ENCODE measurements around the gene ZNF441. TPM values are rescaled to one million over a fixed set of nuclear protein-coding genes. Genes with fewer than 3 reads are reported as not detected.
A peak's percentile ranks its signal among the peaks of the same experiment; 100 is the strongest.
"Not testable (repeated sequence)": the region's sequence is repeated elsewhere in the genome, so short reads cannot be mapped to it uniquely, and the experiment has no call there.

The ZNF441 gene
- total RNA-seq, 5 donors from 2014 or later (not counting 1 experiment from before 2014, with no cell fraction given): 4.8 to 18.4 (median 16.0) TPM

DNA sequence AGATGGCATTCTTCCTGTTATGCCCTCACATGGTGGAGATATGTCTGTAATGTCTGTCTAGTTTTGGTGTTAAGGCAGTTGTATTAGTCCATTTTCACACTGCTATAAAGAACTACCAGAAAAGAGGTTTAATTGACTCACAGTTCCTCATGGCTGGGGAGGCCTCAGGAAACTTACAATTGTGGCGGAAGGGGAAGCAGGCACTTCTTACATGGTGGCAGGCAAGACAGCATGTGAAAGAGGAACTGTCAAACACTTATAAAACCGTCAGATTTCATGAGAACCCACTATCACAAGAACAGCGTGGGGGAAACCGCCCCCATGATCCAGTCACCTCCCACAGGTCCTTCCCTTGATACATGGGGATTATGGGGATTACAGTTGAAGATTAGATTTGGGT is 3.2 kb downstream of the ZNF441 start:
- Histone ChIP-seq H3K9me3 (peaks cover 7% of the 10 kb centered on the region), H3K36me3 (ENCODE audit: control insufficient read depth in 2 of 2, extremely low read depth in 1 of 2, insufficient read depth in 1 of 2, low read length in 1 of 2) (no peaks in the 10 kb centered on the region), H3K4me1 (ENCODE audit: control insufficient read depth in 1 of 2, extremely low read depth in 1 of 2, insufficient read depth in 2 of 2, low read length in 2 of 2) (peaks cover 4 to 19% of the 10 kb centered on the region in 2 experiments), H3K27ac (ENCODE audit: low read length) (no peak overlapping the region), H3K27me3 (replicated peaks in 1 of 2; ENCODE audit: control insufficient read depth in 2 of 2, extremely low read depth in 1 of 2, insufficient read depth in 2 of 2, low read length in 1 of 2) (no peaks in the 10 kb centered on the region), H3K4me3 (ENCODE audit: control insufficient read depth in 1 of 2, extremely low read depth in 1 of 2, low read length in 1 of 2) (no peak overlapping the region)
- no peak for ATAC-seq (replicated peaks in 1 of 4)
- Mint-ChIP-seq H3K4me3 (no peak overlapping the region), H3K9me3 (peaks cover 18 to 46% (median 38%) of the 10 kb centered on the region in 3 donors), H3K4me1 (peaks cover 21 to 28% (median 25%) of the 10 kb centered on the region in 3 donors), H3K27me3 (peaks cover 0 to 1% of the 10 kb centered on the region in 2 donors), H3K36me3 (peaks cover 48% of the 10 kb centered on the region), H3K27ac (no peak overlapping the region)
- POLR2A ChIA-PET: no interaction called here
- 100% methylated on average over 1 of the region's 4 CpGs for WGBS (ENCODE audit: insufficient coverage)
- CTCF ChIA-PET: no interaction called here
- DNase-seq: no peak

DNA sequence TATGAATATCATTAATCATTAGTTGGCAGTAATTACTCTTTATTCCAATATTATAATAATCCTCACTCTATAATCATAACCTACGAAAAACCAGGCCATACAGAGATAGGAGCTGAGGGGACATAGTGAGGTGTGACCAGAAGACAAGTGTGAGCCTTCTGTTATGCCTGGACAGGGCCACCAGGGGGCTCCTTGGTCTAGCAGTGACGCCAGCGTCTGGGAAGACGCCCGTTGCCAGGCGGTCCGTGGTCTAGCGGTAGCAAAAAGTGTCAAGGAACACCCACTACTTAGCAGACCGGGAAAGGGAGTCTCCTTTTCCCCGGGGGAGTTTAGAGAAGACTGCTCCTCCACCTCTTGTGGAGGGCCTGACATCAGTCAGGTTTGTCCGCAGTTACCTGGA is 4.7 kb downstream of the ZNF441 start:
- H3K27me3 Mint-ChIP-seq; H3K4me3 ChIP-seq (ENCODE audit: control insufficient read depth in 1 of 2, extremely low read depth in 1 of 2, low read length in 1 of 2); H3K9me3 ChIP-seq; POLR2A ChIA-PET; DNase-seq; H3K36me3 ChIP-seq (ENCODE audit: control insufficient read depth in 2 of 2, extremely low read depth in 1 of 2, insufficient read depth in 1 of 2, low read length in 1 of 2); H3K27ac Mint-ChIP-seq; H3K4me3 Mint-ChIP-seq; ATAC-seq (replicated peaks in 1 of 4); CTCF ChIA-PET; H3K27ac ChIP-seq (ENCODE audit: low read length); H3K27me3 ChIP-seq (replicated peaks in 1 of 2; ENCODE audit: control insufficient read depth in 2 of 2, extremely low read depth in 1 of 2, insufficient read depth in 2 of 2, low read length in 1 of 2): not testable (repeated sequence)
- peaks cover 20 to 27% (median 22%) of the 10 kb centered on the region in 3 donors for H3K4me1 Mint-ChIP-seq
- peaks cover 4 to 14% of the 10 kb centered on the region in 2 experiments for H3K4me1 ChIP-seq (ENCODE audit: control insufficient read depth in 1 of 2, extremely low read depth in 1 of 2, insufficient read depth in 2 of 2, low read length in 2 of 2)
- peaks cover 57% of the 10 kb centered on the region for H3K36me3 Mint-ChIP-seq
- H3K9me3 Mint-ChIP-seq: peaks cover 18 to 54% (median 46%) of the 10 kb centered on the region in 3 donors
- 100% methylated on average over 4 of the region's 11 CpGs for WGBS (ENCODE audit: insufficient coverage)

DNA sequence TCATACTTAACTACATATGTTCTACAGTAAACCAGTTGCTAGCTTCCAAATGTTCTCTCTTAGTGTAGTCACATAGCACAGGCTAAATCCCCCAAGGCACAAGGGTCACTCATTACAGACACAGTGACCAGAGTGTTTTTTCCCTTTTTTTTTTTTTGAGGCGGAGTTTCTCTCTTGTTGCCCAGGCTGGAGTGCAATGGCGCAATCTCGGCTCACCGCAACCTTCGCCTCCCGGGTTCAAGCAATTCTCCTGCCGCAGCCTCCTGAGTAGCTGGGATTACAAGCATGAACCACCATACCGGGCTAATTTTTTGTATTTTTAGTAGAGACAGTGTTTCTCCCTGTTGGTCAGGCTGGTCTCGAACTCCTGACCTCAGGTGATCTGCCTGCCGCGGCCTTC is 9.9 kb downstream of the ZNF441 start:
- 100% methylated on average over 5 of the region's 11 CpGs for WGBS (ENCODE audit: insufficient coverage)
- H3K27me3 Mint-ChIP-seq; H3K4me1 ChIP-seq (ENCODE audit: control insufficient read depth in 1 of 2, extremely low read depth in 1 of 2, insufficient read depth in 2 of 2, low read length in 2 of 2); CTCF ChIA-PET; H3K27me3 ChIP-seq (replicated peaks in 1 of 2; ENCODE audit: control insufficient read depth in 2 of 2, extremely low read depth in 1 of 2, insufficient read depth in 2 of 2, low read length in 1 of 2); H3K4me3 Mint-ChIP-seq; POLR2A ChIA-PET; H3K27ac Mint-ChIP-seq; DNase-seq; H3K4me1 Mint-ChIP-seq; ATAC-seq (replicated peaks in 1 of 4); H3K27ac ChIP-seq (ENCODE audit: low read length); H3K4me3 ChIP-seq (ENCODE audit: control insufficient read depth in 1 of 2, extremely low read depth in 1 of 2, low read length in 1 of 2): not testable (repeated sequence)
- H3K36me3 Mint-ChIP-seq: peaks cover 84% of the 10 kb centered on the region
- Histone ChIP-seq H3K36me3 (ENCODE audit: control insufficient read depth in 2 of 2, extremely low read depth in 1 of 2, insufficient read depth in 1 of 2, low read length in 1 of 2) (peaks cover 13 to 43% of the 10 kb centered on the region in 2 donors), H3K9me3 (peaks cover 29% of the 10 kb centered on the region)
- H3K9me3 Mint-ChIP-seq: peaks cover 9 to 62% (median 60%) of the 10 kb centered on the region in 3 donors

DNA sequence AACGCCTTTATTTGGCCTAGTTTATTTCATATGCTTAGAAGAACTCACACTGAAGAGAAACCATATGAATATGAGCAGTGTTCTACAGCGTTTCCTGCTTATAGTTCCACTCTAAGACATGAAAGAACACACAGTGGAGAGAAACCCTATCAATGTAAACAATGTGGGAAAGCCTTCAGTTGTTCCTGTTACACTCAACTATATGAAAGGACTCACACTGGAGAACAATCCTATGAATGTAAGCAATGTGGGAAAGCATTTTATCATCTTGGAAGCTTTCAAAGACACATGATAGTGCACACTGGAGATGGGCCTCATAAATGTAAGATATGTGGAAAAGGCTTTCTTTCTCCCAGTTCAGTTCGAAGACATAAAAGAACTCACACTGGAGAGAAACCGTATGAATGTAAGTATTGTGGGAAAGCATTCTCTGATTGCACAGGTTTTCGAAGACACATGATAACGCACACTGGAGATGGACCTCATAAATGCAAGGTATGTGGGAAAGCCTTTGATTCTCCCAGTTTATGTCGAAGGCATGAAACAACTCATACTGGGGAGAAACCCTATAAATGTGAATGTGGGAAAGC is 13.7 kb downstream of the ZNF441 start:
- Histone ChIP-seq H3K9me3 (peaks cover 26% of the 10 kb centered on the region), H3K4me1 (ENCODE audit: control insufficient read depth in 1 of 2, extremely low read depth in 1 of 2, insufficient read depth in 2 of 2, low read length in 2 of 2) (no peaks in the 10 kb centered on the region), H3K27me3 (replicated peaks in 1 of 2; ENCODE audit: control insufficient read depth in 2 of 2, extremely low read depth in 1 of 2, insufficient read depth in 2 of 2, low read length in 1 of 2) (no peaks in the 10 kb centered on the region), H3K4me3 (ENCODE audit: control insufficient read depth in 1 of 2, extremely low read depth in 1 of 2, low read length in 1 of 2) (peak overlapping the region in 1 of 2 donors; percentile 12), H3K36me3 (ENCODE audit: control insufficient read depth in 2 of 2, extremely low read depth in 1 of 2, insufficient read depth in 1 of 2, low read length in 1 of 2) (peaks cover 13 to 43% of the 10 kb centered on the region in 2 donors), H3K27ac (ENCODE audit: low read length) (no peak overlapping the region)
- no CpG with 5 or more reads among the region's 7 CpGs for WGBS (ENCODE audit: insufficient coverage)
- H3K4me3 Mint-ChIP-seq: peak overlapping the region in 1 of 3 donors; percentile 9
- H3K27ac Mint-ChIP-seq: no peak overlapping the region
- ChIA-PET CTCF (no interaction called here), POLR2A (no interaction called here)
- DNase-seq (no peak), ATAC-seq (replicated peaks in 1 of 4) (no peak)
- H3K4me1 Mint-ChIP-seq: no peaks in the 10 kb centered on the region
- H3K27me3 Mint-ChIP-seq: no peaks in the 10 kb centered on the region
- H3K9me3 Mint-ChIP-seq: peaks cover 13 to 54% (median 51%) of the 10 kb centered on the region in 3 donors
- peaks cover 79% of the 10 kb centered on the region for H3K36me3 Mint-ChIP-seq

DNA sequence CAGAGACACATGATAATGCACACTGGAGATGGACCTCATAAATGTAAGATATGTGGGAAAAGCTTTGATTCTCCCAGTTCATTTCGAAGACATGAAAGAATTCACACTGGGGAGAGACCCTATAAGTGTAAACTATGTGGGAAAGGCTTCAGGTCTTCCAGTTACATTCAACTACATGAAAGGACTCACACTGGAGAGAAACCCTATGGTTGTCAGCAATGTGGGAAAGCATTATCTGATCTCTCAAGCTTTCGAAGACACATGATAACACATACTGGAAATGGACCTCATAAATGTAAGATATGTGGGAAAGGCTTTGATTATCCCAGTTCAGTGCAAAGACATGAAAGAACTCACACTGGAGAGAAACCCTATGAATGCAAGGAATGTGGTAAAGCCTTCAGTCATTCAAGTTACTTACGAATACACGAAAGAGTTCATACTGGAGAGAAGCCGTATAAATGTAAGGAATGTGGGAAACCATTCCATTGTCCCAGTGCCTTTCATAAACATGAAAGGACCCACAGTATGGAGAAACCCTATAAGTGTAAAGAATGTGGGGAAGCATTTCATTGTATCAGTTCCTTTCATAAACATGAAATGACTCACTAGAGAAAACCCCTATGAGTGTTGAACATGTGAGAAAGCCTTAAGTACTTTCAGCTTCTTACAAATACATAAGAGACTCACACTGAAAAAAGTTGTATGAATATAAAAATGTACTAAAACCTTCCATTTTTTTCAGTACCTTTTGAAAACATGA is 14.7 kb downstream of the ZNF441 start:
- Mint-ChIP-seq H3K27me3 (no peaks in the 10 kb centered on the region), H3K4me3 (no peak overlapping the region), H3K9me3 (peaks cover 13 to 50% (median 49%) of the 10 kb centered on the region in 3 donors), H3K4me1 (no peaks in the 10 kb centered on the region), H3K36me3 (peaks cover 74% of the 10 kb centered on the region), H3K27ac (no peak overlapping the region)
- Histone ChIP-seq H3K36me3 (ENCODE audit: control insufficient read depth in 2 of 2, extremely low read depth in 1 of 2, insufficient read depth in 1 of 2, low read length in 1 of 2) (peaks cover 13 to 43% of the 10 kb centered on the region in 2 donors), H3K4me3 (ENCODE audit: control insufficient read depth in 1 of 2, extremely low read depth in 1 of 2, low read length in 1 of 2) (no peak overlapping the region), H3K9me3 (peaks cover 26% of the 10 kb centered on the region), H3K4me1 (ENCODE audit: control insufficient read depth in 1 of 2, extremely low read depth in 1 of 2, insufficient read depth in 2 of 2, low read length in 2 of 2) (no peaks in the 10 kb centered on the region), H3K27me3 (replicated peaks in 1 of 2; ENCODE audit: control insufficient read depth in 2 of 2, extremely low read depth in 1 of 2, insufficient read depth in 2 of 2, low read length in 1 of 2) (no peaks in the 10 kb centered on the region), H3K27ac (ENCODE audit: low read length) (no peak overlapping the region)
- CTCF ChIA-PET: no interaction called here
- no CpG with 5 or more reads among the region's 5 CpGs for WGBS (ENCODE audit: insufficient coverage)
- no peak for DNase-seq
- POLR2A ChIA-PET: no interaction called here
- no peak for ATAC-seq (replicated peaks in 1 of 4)

DNA sequence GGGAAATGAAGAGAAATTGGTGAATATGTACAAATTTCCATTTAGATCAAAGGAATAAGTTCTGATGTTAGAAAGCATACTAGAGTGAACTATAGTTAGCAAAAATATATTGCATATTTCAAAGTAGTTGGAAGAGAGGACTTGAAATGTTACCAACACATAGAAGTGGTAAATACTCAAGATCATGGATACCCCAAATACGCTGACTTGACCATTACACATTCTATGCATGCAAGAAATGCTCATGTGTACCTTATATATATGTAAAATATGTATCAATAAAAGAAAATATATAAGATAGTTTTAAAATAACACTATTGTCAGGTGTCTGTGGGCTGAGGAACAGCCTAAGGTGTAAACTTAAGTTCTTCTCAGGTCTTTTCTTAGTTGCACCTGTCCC is 17.0 kb downstream of the ZNF441 start:
- peaks cover 13 to 26% of the 10 kb centered on the region in 2 donors for H3K36me3 ChIP-seq (ENCODE audit: control insufficient read depth in 2 of 2, extremely low read depth in 1 of 2, insufficient read depth in 1 of 2, low read length in 1 of 2)
- Mint-ChIP-seq H3K4me3 (no peak overlapping the region), H3K27me3 (no peaks in the 10 kb centered on the region), H3K9me3 (peaks cover 13 to 56% (median 43%) of the 10 kb centered on the region in 3 donors), H3K36me3 (peaks cover 51% of the 10 kb centered on the region), H3K27ac (no peak overlapping the region), H3K4me1 (no peaks in the 10 kb centered on the region)
- ATAC-seq (replicated peaks in 1 of 4) (no peak), DNase-seq (no peak)
- WGBS (ENCODE audit: insufficient coverage): no CpG with 5 or more reads among the region's 1 CpG
- ChIA-PET POLR2A (no interaction called here), CTCF (no interaction called here)
- H3K27me3 ChIP-seq (replicated peaks in 1 of 2; ENCODE audit: control insufficient read depth in 2 of 2, extremely low read depth in 1 of 2, insufficient read depth in 2 of 2, low read length in 1 of 2): no peaks in the 10 kb centered on the region
- H3K4me3 ChIP-seq (ENCODE audit: control insufficient read depth in 1 of 2, extremely low read depth in 1 of 2, low read length in 1 of 2): no peak overlapping the region
- H3K27ac ChIP-seq (ENCODE audit: low read length): no peak overlapping the region
- no peaks in the 10 kb centered on the region for H3K4me1 ChIP-seq (ENCODE audit: control insufficient read depth in 1 of 2, extremely low read depth in 1 of 2, insufficient read depth in 2 of 2, low read length in 2 of 2)
- peaks cover 28% of the 10 kb centered on the region for H3K9me3 ChIP-seq

Data from T-cell (primary cell).